WI38 (cell line): ENCODE measurements around the gene QRFPR.

ENCODE experiments used
- H3K4me3 ChIP-seq: 2 replicates; pipeline ENCODE4 v1.5.1; 2011; ENCODE audit warnings: low read depth, mild to moderate bottlenecking, control low read depth, low read length
- TF ChIP-seq, protein P1 (sequence below): IDR thresholded peaks from 2 replicates; pipeline ENCODE4 v1.5.1; 2012; ENCODE audit warnings: low read depth, mild to moderate bottlenecking, control low read depth, low read length

QRFPR gene

GRCh38 chr4:121340247-121340646, 40.6 kb downstream of the QRFPR start:
- TF ChIP-seq, protein P1, sequence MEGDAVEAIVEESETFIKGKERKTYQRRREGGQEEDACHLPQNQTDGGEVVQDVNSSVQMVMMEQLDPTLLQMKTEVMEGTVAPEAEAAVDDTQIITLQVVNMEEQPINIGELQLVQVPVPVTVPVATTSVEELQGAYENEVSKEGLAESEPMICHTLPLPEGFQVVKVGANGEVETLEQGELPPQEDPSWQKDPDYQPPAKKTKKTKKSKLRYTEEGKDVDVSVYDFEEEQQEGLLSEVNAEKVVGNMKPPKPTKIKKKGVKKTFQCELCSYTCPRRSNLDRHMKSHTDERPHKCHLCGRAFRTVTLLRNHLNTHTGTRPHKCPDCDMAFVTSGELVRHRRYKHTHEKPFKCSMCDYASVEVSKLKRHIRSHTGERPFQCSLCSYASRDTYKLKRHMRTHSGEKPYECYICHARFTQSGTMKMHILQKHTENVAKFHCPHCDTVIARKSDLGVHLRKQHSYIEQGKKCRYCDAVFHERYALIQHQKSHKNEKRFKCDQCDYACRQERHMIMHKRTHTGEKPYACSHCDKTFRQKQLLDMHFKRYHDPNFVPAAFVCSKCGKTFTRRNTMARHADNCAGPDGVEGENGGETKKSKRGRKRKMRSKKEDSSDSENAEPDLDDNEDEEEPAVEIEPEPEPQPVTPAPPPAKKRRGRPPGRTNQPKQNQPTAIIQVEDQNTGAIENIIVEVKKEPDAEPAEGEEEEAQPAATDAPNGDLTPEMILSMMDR = no peak
- no peak overlapping the region for H3K4me3 ChIP-seq

- no peak overlapping the region for H3K4me3 ChIP-seq
- TF ChIP-seq, protein P1 = no peak
Observed at GRCh38 chr4:121339824-121340223, 41.0 kb downstream of the QRFPR start.

DNA sequence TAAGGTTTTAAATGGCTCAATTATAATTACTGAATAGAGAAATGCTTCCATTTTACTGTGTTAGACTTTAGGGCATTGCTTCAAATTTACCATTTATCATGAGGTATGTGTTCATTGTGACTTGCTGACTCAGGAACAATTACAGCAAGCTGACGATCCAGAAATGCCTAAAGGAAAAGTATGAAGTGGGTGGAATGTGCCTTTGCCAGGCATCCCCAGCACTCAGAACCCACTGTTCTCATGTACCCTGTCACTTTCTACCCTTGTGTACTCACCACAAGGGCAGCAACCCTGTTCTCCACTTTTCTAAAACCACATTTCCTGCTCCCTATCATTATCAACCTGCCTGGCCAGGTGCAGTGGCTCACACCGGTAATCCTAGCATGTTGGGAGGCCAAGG, 41.5 kb downstream of the QRFPR start:
- TF ChIP-seq, protein P1 = no peak

DNA sequence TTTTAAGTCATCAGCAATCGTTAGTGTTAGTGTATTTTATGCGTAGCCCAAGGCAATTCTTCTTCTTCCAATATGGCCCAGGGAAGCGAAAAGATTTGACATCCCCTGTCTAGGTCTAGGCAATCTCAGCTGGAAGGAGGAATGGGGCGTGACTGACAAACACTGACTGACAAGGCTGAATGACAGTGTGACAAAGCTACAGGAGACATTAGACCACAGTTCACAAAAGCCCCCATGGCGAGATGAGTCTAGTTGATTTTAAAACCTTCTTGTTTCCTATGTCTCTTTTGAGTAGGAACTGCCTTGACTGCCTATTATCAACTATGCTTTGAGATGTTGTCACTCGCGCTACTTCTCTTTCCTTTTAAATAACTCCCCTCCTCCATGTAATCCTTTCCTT, 42.3 kb downstream of the QRFPR start:
- TF ChIP-seq, protein P1 = no peak
- no peak overlapping the region for H3K4me3 ChIP-seq

More for the DNA sequence above, 41.5 kb downstream of the QRFPR start:
- H3K4me3 ChIP-seq = no peak overlapping the region

DNA sequence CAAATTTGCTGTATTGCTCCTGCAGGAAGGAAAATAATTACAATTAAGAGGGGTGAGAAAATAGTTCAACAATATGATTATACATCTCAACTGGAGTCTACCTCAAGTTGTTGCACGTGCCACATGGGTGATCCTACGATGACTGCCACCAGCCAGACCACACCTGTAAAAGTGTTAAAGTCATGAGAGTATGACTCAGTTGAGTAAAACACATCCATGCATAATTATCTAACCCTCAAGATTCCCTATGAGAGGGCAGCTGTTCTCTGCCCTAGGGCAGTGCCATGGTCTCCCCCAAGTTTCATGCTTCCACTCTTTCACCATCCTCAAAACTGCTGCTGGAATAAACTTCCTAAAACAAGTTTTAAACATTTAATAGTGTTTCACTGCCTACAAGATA, 44.1 kb downstream of the QRFPR start:
- H3K4me3 ChIP-seq = no peak overlapping the region
- TF ChIP-seq, protein P1 = no peak

DNA sequence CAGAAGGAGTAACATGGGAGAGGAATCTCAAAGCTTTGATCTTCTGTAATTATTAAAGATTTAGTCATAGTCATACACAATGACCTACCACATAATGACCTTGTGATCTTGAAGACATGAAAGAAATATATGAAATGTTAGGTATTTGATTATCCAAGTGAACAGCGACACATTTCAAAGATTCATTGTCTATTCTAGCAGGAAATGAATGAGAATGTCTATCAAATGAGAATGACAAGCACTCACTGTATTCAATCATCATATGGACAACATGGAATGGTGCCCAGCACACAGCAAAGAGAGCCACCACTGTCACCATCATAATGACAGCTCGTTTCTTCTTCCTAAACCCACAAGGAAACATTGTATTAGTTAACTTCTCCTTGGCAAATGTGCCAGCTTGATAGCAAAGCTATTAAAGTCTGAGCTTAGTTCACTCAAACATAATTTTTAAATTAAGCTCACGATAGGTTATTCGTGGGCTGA, 50.6 kb downstream of the QRFPR start:
- TF ChIP-seq, protein P1 = no peak
- no peak overlapping the region for H3K4me3 ChIP-seq

DNA sequence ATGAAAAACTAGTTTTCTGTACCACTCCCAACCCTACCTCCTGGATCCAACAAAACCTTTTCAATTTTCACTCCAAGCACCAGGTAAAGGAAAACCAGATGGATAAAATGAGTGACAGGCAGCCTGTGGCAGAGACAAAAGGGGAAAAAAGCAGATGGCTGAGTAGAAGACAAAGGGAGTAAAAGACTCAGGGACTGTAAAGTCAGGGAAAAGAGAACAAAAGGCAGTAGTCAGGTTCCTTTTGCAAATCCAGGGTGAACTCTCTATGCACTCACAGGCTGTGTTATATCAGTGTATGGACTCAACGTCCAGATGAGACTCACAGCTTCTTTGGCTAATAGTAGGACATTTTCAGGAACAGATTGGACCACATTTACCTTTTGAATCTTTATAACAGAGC, 54.2 kb downstream of the QRFPR start:
- H3K4me3 ChIP-seq = no peak overlapping the region
- TF ChIP-seq, protein P1 = no peak
